Measurements from ENCODE around the gene C12orf54. TPM values are rescaled to one million over a fixed set of nuclear protein-coding genes. Genes with fewer than 3 reads are reported as not detected.

The C12orf54 gene
- polyA plus RNA-seq, 1 donor (not counting 4 experiments of a cell fraction or from before 2014, with no cell fraction given), result 4.3 TPM

- DNase-seq (ENCODE audit: low read depth, low spot score) (peak; percentile 1), FAIRE-seq (no peak)
- Histone ChIP-seq H3K9me1 (ENCODE audit: control insufficient read depth, extremely low read depth, insufficient read depth, low read length) (no peaks in the 10 kb centered on the region), H4K20me1 (ENCODE audit: control insufficient read depth, extremely low read depth, insufficient read depth, low read length) (no peaks in the 10 kb centered on the region), H3K4me1 (ENCODE audit: control insufficient read depth, extremely low read depth, insufficient read depth, low read length) (peaks cover 6% of the 10 kb centered on the region), H3K4me3 (ENCODE audit: control insufficient read depth in 2 of 3, extremely low read depth in 1 of 3, insufficient read depth in 2 of 3, low read depth in 1 of 3, low read length in 3 of 3) (no peak overlapping the region), H3K9ac (ENCODE audit: control insufficient read depth, extremely low read depth, insufficient read depth, low read length) (no peak overlapping the region), H3K27me3 (ENCODE audit: control insufficient read depth, extremely low read depth, insufficient read depth, low read length) (peaks cover 3% of the 10 kb centered on the region), H3K27ac (ENCODE audit: control insufficient read depth, insufficient read depth, low read length) (no peak overlapping the region), H3K9me3 (ENCODE audit: control insufficient read depth, low read depth, low read length) (no peaks in the 10 kb centered on the region), H3K79me2 (ENCODE audit: control insufficient read depth, insufficient read depth, low read length) (no peaks in the 10 kb centered on the region), H3K36me3 (ENCODE audit: control insufficient read depth in 2 of 2, extremely low read depth in 1 of 2, insufficient read depth in 2 of 2, low read length in 2 of 2) (no peaks in the 10 kb centered on the region), H3K4me2 (ENCODE audit: control insufficient read depth, extremely low read depth, insufficient read depth, low read depth, low read length) (no peak overlapping the region), H2AFZ (ENCODE audit: control insufficient read depth, low read length) (no peak overlapping the region)
- TF ChIP-seq EZH2 (IDR thresholded peaks at IDR 0.05; ENCODE audit: low read length), result no peak
- peak in 1 of 3 experiments; percentile 83 for TF ChIP-seq CTCF (optimal IDR thresholded peaks at IDR 0.05 in 1 of 3, IDR thresholded peaks at IDR 0.05 in 1 of 3, conservative IDR thresholded peaks at IDR 0.05 in 1 of 3; ENCODE audit: extremely low read depth in 1 of 3, insufficient read depth in 2 of 3, low read length in 3 of 3)
- dilution Hi-C loops (cut with MboI; ENCODE audit: extremely low pct_ligation_motif_present, low sequenced_read_pairs), result no loop called here
These were observed 60.1 kb downstream of the C12orf54 start for GRCh38 chr12:48542300-48542928.

GRCh38 chr12:48545833-48546469 lies 63.7 kb downstream of the C12orf54 start:
- H3K9me1 ChIP-seq (ENCODE audit: control insufficient read depth, extremely low read depth, insufficient read depth, low read length), result no peaks in the 10 kb centered on the region
- H3K4me1 ChIP-seq (ENCODE audit: control insufficient read depth, extremely low read depth, insufficient read depth, low read length), result no peaks in the 10 kb centered on the region
- H4K20me1 ChIP-seq (ENCODE audit: control insufficient read depth, extremely low read depth, insufficient read depth, low read length), result no peaks in the 10 kb centered on the region
- no peak for TF ChIP-seq CTCF (optimal IDR thresholded peaks at IDR 0.05 in 1 of 3, IDR thresholded peaks at IDR 0.05 in 1 of 3, conservative IDR thresholded peaks at IDR 0.05 in 1 of 3; ENCODE audit: extremely low read depth in 1 of 3, insufficient read depth in 2 of 3, low read length in 3 of 3)
- no peak for TF ChIP-seq EZH2 (IDR thresholded peaks at IDR 0.05; ENCODE audit: low read length)
- no peak overlapping the region for H3K27ac ChIP-seq (ENCODE audit: control insufficient read depth, insufficient read depth, low read length)
- H3K4me3 ChIP-seq (ENCODE audit: control insufficient read depth in 2 of 3, extremely low read depth in 1 of 3, insufficient read depth in 2 of 3, low read depth in 1 of 3, low read length in 3 of 3), result no peak overlapping the region
- H3K9me3 ChIP-seq (ENCODE audit: control insufficient read depth, low read depth, low read length), result no peaks in the 10 kb centered on the region
- H2AFZ ChIP-seq (ENCODE audit: control insufficient read depth, low read length), result no peak overlapping the region
- dilution Hi-C loops (cut with MboI; ENCODE audit: extremely low pct_ligation_motif_present, low sequenced_read_pairs), result no loop called here
- peaks cover 3% of the 10 kb centered on the region for H3K27me3 ChIP-seq (ENCODE audit: control insufficient read depth, extremely low read depth, insufficient read depth, low read length)
- no peak for FAIRE-seq
- no peak for DNase-seq (ENCODE audit: low read depth, low spot score)
- H3K36me3 ChIP-seq (ENCODE audit: control insufficient read depth in 2 of 2, extremely low read depth in 1 of 2, insufficient read depth in 2 of 2, low read length in 2 of 2), result no peaks in the 10 kb centered on the region
- no peak overlapping the region for H3K4me2 ChIP-seq (ENCODE audit: control insufficient read depth, extremely low read depth, insufficient read depth, low read depth, low read length)
- no peaks in the 10 kb centered on the region for H3K79me2 ChIP-seq (ENCODE audit: control insufficient read depth, insufficient read depth, low read length)
- no peak overlapping the region for H3K9ac ChIP-seq (ENCODE audit: control insufficient read depth, extremely low read depth, insufficient read depth, low read length)

Other genes starting within 250 kb of the C12orf54 start
- 4.1 to 6.4 TPM (median 4.5 TPM) in 3 replicates for gene ZNF641, start 131.6 kb upstream of the C12orf54 start, polyA plus RNA-seq
- not detected in 3 replicates for gene ANP32D, start 9.9 kb upstream of the C12orf54 start, polyA plus RNA-seq
- gene OR8S1, start 43.1 kb downstream of the C12orf54 start, polyA plus RNA-seq, result not detected in 3 replicates
- not detected in 3 replicates for gene LALBA, start 87.5 kb downstream of the C12orf54 start, polyA plus RNA-seq
- 36.1 to 42.8 TPM (median 37.8 TPM) in 3 replicates for gene KANSL2, start 199.7 kb downstream of the C12orf54 start, polyA plus RNA-seq
- gene CCNT1, start 234.2 kb downstream of the C12orf54 start, polyA plus RNA-seq, result 20.4 to 23.4 TPM (median 22.5 TPM) in 3 replicates